Peyer's patch (tissue), 4 donors: ENCODE measurements around the gene ZBTB2.

Experiments used
- CTCF ChIP-seq, 6 experiments: fragments of 450-650 bp in 4 of 6; fragments of 200-600 bp in 2 of 6; sonication (generic) in 1 of 6; IDR thresholded peaks; one replicate each; pipeline ENCODE4 v1.5.1; 2017 to 2019; ENCODE audit warnings: antibody characterized with exemption in 6 of 6, mild to moderate bottlenecking in 3 of 6, moderate library complexity in 1 of 6
- POLR2A ChIP-seq, 2 donors: fragments of 450-650 bp; IDR thresholded peaks; one replicate each; pipeline ENCODE4 v1.5.1; 2017; ENCODE audit warnings: antibody characterized with exemption in 2 of 2, mild to moderate bottlenecking in 2 of 2, moderate library complexity in 2 of 2

- no peak for TF ChIP-seq CTCF (IDR thresholded peaks at IDR 0.05)
- TF ChIP-seq POLR2A (IDR thresholded peaks at IDR 0.05): no peak
Measured at GRCh38 chr6:151414641-151415260, 23.4 kb upstream of the ZBTB2 start.
